HG03571 (cell line): ENCODE measurements around the gene CDC42EP1.
"Not testable (repeated sequence)": the region's sequence is repeated elsewhere in the genome, so short reads cannot be mapped to it uniquely, and the experiment has no call there.

ENCODE experiments used
- ATAC-seq: cut with Tn5 transposase; IDR thresholded peaks from one replicate; pipeline ENCODE4 v1.9.1; 2021; ENCODE audit not compliant: unreplicated experiment

Gene CDC42EP1

DNA sequence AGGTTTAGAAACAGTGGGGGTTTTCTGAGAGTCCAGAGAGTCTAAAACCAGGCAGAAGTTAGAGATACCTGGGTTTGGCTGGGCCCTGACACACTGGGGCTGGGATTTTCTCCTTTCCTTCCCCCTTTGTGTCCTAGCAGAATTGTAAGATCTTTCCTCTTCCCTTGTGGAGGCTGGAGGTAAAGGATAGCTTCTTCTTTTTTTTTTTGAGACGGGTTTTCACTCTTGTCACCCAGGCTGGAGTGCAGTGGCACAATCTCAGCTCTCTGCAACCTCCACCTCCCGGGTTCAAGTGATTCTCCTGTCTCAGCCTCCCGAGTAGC, 49.8 kb downstream of the CDC42EP1 start:
- not testable (repeated sequence) for ATAC-seq

DNA sequence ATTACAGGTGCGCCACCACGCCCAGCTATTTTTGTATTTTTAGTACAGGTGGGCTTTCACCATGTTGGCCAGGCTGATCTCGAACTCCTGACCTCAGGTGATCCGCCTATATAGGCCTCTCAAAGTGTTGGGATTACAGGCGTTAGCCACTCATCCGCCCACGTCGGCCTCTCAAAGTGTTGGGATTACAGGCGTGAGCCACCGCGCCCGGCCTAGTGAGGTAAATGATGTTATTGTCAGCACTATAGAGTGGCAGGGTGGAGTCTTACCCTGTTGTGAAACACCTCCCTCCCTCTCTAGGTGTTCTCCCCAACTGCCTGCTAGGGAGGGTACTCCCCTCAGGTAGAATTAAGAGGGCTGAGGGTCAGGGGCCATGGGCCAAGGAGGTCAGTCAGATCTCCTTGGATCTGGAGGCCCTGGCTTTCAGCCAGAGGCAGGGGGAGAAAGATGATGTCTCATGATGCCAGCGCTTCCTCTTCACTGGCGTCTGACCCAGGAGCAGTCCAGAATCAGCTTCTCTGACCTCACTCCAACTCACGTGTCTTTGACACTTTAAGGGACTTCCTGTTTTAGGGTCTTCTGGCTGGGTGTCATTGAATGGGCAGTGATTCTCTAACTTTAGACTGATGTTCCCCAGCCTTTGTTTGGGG, 50.3 kb downstream of the CDC42EP1 start:
- no peak for ATAC-seq

GRCh38 chr22:37611207-37611606, 50.9 kb downstream of the CDC42EP1 start:
- no peak for ATAC-seq

- ATAC-seq: no peak
Observed at GRCh38 chr22:37616201-37617083, 56.2 kb downstream of the CDC42EP1 start.

DNA sequence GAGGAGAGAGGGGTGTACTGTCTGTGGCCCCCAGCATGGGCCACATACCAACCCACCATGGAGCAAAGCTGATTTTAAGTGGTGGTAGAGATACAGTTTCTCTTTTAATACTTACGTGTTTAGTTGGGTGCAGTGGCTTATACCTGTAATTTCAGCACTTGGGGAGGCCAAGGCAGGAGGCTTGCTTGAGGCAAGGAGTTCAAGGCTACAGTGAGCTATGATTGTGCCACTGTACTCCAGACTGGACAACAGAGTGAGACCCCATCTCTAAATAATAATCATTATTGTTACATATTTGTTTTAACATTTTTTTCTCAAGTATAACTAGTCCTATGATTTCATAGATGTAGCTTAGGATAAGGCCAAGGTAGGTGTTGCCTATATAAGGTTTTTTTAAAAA, 57.2 kb downstream of the CDC42EP1 start:
- ATAC-seq: no peak

DNA sequence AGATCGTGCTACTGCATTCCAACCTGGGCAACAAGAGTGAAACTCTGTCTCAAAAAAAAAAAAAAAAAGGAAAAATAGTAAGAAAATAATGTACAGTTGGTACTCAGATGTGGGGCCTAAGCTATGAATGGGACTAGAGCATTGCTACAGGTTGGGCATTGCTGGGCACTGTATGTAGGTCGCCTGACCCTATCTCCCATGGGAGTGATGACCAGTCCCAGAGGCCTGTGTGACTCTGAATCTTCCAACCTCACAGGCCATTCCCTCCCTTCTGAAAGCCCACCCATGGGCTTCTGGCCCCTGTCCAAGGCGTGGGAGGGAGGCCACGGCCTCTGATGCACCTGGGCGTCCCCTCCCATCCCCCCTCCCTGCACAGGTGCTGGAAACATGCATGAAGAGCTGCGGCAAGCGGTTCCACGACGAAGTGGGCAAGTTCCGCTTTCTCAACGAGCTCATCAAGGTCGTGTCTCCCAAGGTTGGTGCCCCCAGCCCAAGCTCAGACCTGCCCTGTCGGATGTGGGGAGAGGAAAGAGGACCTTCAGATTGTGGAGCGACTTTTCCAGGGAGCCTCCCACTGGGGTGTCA, 57.9 kb downstream of the CDC42EP1 start:
- no peak for ATAC-seq

GRCh38 chr22:37618674-37619073, 58.4 kb downstream of the CDC42EP1 start:
- ATAC-seq: no peak
